HCT116 (cell line): ENCODE measurements around the gene NUMB.

Experiments used
- CEBPB ChIP-seq: IDR thresholded peaks from 2 replicates; pipeline ENCODE4 v1.6.1; 2012; ENCODE audit warnings: low read depth
- CTCF ChIP-seq, 3 experiments: fragments of 200-600 bp in 1 of 3; sonication (generic) in 1 of 3; IDR thresholded peaks in 2 of 3; conservative IDR thresholded peaks in 1 of 3; 2 replicates each; pipeline ENCODE4 v1.5.1; 2012 to 2017; ENCODE audit warnings: low read depth in 2 of 3, low read length in 2 of 3, antibody characterized with exemption in 1 of 3, borderline replicate concordance in 1 of 3, control low read depth in 1 of 3, mild to moderate bottlenecking in 1 of 3, mixed read lengths in 1 of 3, mixed run types in 1 of 3, moderate library complexity in 1 of 3; ENCODE audit not compliant: insufficient read depth in 1 of 3
- EZH2 ChIP-seq: fragments of 200-600 bp; sonication (generic); IDR thresholded peaks from 2 replicates; pipeline ENCODE4 v1.6.1; 2017; ENCODE audit warnings: antibody characterized with exemption, mixed run types
- REST ChIP-seq: IDR thresholded peaks from 2 replicates; pipeline ENCODE4 v1.6.1; 2012; ENCODE audit warnings: low read depth

- TF ChIP-seq CTCF (IDR thresholded peaks at IDR 0.05 in 2 of 3, conservative IDR thresholded peaks at IDR 0.05 in 1 of 3; ENCODE audit: borderline replicate concordance in 1 of 3, insufficient read depth in 1 of 3, low read depth in 2 of 3, low read length in 2 of 3) (no peak), CEBPB (no peak), REST (no peak), EZH2 (no peak)
Measured at GRCh38 chr14:73261520-73262426, 196.6 kb downstream of the NUMB start.
